ENCODE data around the gene DVL1.
"Not testable (repeated sequence)": the region's sequence is repeated elsewhere in the genome, so short reads cannot be mapped to it uniquely, and the experiment has no call there.

The DVL1 gene

DNA sequence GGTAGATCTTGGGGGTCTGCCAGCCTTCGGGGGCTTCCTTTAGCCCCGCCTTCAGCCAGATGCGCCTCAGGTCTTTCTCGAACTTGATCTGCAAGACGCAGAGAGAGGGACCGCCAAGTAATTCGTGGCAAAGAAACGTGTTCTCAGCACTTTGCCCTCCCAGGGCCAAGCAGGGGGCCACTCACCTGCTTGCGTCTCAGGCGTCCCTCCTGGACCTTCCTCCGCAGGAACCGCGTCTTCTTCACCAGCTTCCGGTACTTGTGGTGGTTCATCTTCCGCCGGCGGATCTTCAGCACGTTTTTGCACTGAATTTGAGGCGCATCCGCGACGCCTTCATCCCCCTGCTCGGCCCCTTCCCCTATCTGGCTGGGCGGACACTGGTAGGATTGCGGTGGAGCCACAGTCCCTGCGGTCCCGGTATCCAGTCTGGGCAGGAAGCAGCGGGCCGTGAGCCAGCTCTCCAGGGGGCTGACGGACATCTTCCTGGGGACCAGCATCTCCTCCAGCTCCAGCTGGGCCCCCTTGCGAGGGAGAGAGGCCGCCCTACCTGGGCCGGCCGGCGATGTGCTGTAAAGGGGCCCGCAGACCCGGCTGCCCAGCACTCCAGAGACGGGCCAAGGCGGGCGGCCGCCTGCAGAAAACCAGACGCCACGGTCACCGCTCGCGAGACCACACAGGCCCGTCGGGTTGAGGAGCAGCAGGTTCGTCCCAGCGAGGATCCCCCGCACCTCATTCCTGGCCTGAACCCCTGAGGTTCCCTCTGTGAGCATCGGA is 24.8 kb upstream of the DVL1 start:
- Histone ChIP-seq H4K20me1 (peaks cover 44% of the 10 kb centered on the region), H3K27ac (peak overlapping the region; percentile 99), H3K9ac (peak overlapping the region; percentile 98)

DNA sequence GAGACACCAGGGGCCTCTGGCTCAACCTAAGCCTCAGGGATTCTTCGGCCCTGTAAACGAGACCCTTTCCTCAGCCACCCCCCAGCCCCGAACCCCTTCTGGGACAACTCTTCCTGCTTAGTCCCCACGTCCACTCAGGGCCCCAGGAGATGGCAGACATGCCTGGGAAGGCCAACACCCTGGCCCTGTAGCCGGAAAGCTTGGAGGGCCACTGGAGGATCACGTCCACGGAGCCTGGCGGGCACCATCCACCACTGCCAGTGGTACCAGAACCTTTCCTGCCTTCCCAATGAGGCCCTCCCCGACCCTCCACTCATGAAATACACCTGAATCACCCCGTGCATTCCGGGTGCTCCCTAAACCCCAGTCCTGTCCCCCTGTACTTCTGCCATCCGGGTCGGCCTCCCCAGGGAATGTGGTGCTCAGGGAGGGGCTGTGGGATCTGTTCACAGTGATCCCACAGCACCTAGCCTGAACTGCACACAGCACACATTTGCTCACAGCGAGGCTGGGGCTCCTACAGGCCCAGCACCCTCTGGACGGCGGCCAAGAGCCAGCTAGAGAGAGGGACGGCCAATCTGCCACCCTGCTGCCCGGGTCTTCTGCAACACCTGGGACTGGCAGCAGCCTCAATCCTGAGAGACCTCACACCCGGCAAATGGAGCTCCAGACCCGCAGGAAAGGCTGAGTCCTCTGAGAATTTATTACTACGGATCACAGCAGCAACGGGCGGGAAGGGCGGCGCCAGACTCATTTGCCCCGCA is 24.0 kb upstream of the DVL1 start:
- Histone ChIP-seq H3K27me3 (no peaks in the 10 kb centered on the region), H3K9me3 (no peaks in the 10 kb centered on the region), H3K4me1 (peaks cover 62% of the 10 kb centered on the region), H3K9ac (peak overlapping the region; percentile 98), H4K20me1 (peaks cover 44% of the 10 kb centered on the region), H3K4me2 (peak overlapping the region; percentile 100), H3K27ac (0 out of 2 replicates have a peak overlapping the region, but pooled peaks have one; percentile 99), H3K36me3 (peaks cover 30% of the 10 kb centered on the region), H3K4me3 (peak overlapping the region; percentile 100)
- TF ChIP-seq Cebpa-rat (IDR thresholded peaks at IDR 0.05) = no peak

More for the DNA sequence above, 24.8 kb upstream of the DVL1 start:
- Histone ChIP-seq H3K4me2 (peak overlapping the region; percentile 100), H3K36me3 (peaks cover 31% of the 10 kb centered on the region), H3K4me1 (peaks cover 62% of the 10 kb centered on the region), H3K27me3 (no peaks in the 10 kb centered on the region), H3K4me3 (peak overlapping the region; percentile 100), H3K9me3 (no peaks in the 10 kb centered on the region)
- no peak for TF ChIP-seq Cebpa-rat (IDR thresholded peaks at IDR 0.05)

GRCh38 chr1:1371746-1372711 is 22.8 kb upstream of the DVL1 start:
- Histone ChIP-seq H3K27me3 (no peaks in the 10 kb centered on the region), H3K9ac (peak overlapping the region; percentile 54)

GRCh38 chr1:1371364-1371745 is 22.1 kb upstream of the DVL1 start:
- TF ChIP-seq Cebpa-rat (IDR thresholded peaks at IDR 0.05) = peak; percentile 58; the same call in 1 of the 2 replicates
- Histone ChIP-seq H3K9me3 (peaks cover 10% of the 10 kb centered on the region), H3K36me3 (peaks cover 25% of the 10 kb centered on the region), H3K27ac (peak overlapping the region; percentile 75), H3K27me3 (no peaks in the 10 kb centered on the region), H3K4me3 (peak overlapping the region; percentile 58), H3K9ac (peak overlapping the region; percentile 54; the same call in 1 of the 2 replicates), H3K4me1 (peaks cover 62% of the 10 kb centered on the region), H3K4me2 (peak overlapping the region; percentile 100), H4K20me1 (peaks cover 44% of the 10 kb centered on the region)

More at GRCh38 chr1:1371746-1372711, 22.8 kb upstream of the DVL1 start:
- no peak for TF ChIP-seq Cebpa-rat (IDR thresholded peaks at IDR 0.05)
- H3K4me1 ChIP-seq = peaks cover 62% of the 10 kb centered on the region
- peaks cover 30% of the 10 kb centered on the region for H3K36me3 ChIP-seq
- peak overlapping the region; percentile 75 for H3K27ac ChIP-seq
- peak overlapping the region; percentile 58 for H3K4me3 ChIP-seq
- peak overlapping the region; percentile 100 for H3K4me2 ChIP-seq
- peaks cover 4% of the 10 kb centered on the region; the same call in 1 of the 2 replicates for H3K9me3 ChIP-seq
- peaks cover 44% of the 10 kb centered on the region for H4K20me1 ChIP-seq

GRCh38 chr1:1370771-1371300 is 21.6 kb upstream of the DVL1 start:
- Histone ChIP-seq H3K4me1 (peaks cover 57% of the 10 kb centered on the region), H3K27ac (peak overlapping the region; percentile 75), H3K9ac (peak overlapping the region; percentile 54; the same call in 1 of the 2 replicates), H3K36me3 (peaks cover 21% of the 10 kb centered on the region), H4K20me1 (peaks cover 44% of the 10 kb centered on the region), H3K9me3 (peaks cover 16% of the 10 kb centered on the region), H3K4me3 (peak overlapping the region; percentile 58), H3K27me3 (no peaks in the 10 kb centered on the region), H3K4me2 (peak overlapping the region; percentile 100)
- no peak for TF ChIP-seq Cebpa-rat (IDR thresholded peaks at IDR 0.05)

DNA sequence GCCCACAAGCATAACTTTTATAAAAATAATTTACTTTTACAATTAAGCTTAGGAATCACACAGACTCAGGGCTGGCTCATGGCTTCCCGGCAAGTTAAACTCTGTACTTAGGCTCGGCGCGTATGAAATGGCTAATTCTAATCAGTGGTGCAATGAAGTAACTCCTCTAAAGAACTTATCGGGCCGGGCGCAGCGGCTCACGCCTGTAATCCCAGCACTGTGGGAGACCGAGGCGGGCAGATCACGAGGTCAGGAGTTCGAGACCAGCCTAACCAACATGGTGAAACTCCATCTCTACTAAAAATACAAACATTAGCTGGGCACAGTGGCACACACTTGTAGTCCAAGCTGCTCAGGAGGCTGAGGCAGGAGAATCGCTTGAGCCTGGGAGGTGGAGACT is 20.9 kb upstream of the DVL1 start:
- H3K4me2 ChIP-seq = peak overlapping the region; percentile 100
- not testable (repeated sequence) for H3K4me3 ChIP-seq, H3K9ac ChIP-seq, H3K27me3 ChIP-seq
- H3K4me1 ChIP-seq = peaks cover 55% of the 10 kb centered on the region
- peak overlapping the region; percentile 75; the same call in 1 of the 2 replicates for H3K27ac ChIP-seq
- H3K9me3 ChIP-seq = peaks cover 19% of the 10 kb centered on the region
- peaks cover 21% of the 10 kb centered on the region for H3K36me3 ChIP-seq
- peaks cover 44% of the 10 kb centered on the region for H4K20me1 ChIP-seq

GRCh38 chr1:1367315-1367714 is 18.1 kb upstream of the DVL1 start:
- H3K27ac ChIP-seq = no peak overlapping the region
- H3K9me3 ChIP-seq = peaks cover 19% of the 10 kb centered on the region
- TF ChIP-seq Cebpa-rat (IDR thresholded peaks at IDR 0.05) = no peak
- no peak overlapping the region for H3K4me3 ChIP-seq
- no peak overlapping the region for H3K9ac ChIP-seq
- H3K4me1 ChIP-seq = peaks cover 33% of the 10 kb centered on the region
- H3K27me3 ChIP-seq = no peaks in the 10 kb centered on the region
- peaks cover 19% of the 10 kb centered on the region for H4K20me1 ChIP-seq
- H3K36me3 ChIP-seq = peaks cover 2% of the 10 kb centered on the region; the same call in 1 of the 2 replicates
- no peak overlapping the region for H3K4me2 ChIP-seq

- Histone ChIP-seq H3K36me3 (no peaks in the 10 kb centered on the region), H4K20me1 (peaks cover 13% of the 10 kb centered on the region), H3K9ac (no peak overlapping the region), H3K27ac (no peak overlapping the region), H3K27me3 (no peaks in the 10 kb centered on the region), H3K4me2 (no peak overlapping the region), H3K4me3 (no peak overlapping the region), H3K9me3 (peaks cover 19% of the 10 kb centered on the region), H3K4me1 (peaks cover 26% of the 10 kb centered on the region)
- TF ChIP-seq Cebpa-rat (IDR thresholded peaks at IDR 0.05) = no peak
Measured at GRCh38 chr1:1366699-1367066, 17.5 kb upstream of the DVL1 start.

All from BLaER1 (cell line).